HG03521 (cell line): ENCODE data around the gene AOPEP.
A peak's percentile ranks its signal among the peaks of the same experiment; 100 is the strongest.

Experiments
- ATAC-seq: cut with Tn5 transposase; IDR thresholded peaks from one replicate; pipeline ENCODE4 v1.9.1; 2021; ENCODE audit warnings: mild to moderate bottlenecking, moderate library complexity; ENCODE audit not compliant: unreplicated experiment

AOPEP gene

DNA sequence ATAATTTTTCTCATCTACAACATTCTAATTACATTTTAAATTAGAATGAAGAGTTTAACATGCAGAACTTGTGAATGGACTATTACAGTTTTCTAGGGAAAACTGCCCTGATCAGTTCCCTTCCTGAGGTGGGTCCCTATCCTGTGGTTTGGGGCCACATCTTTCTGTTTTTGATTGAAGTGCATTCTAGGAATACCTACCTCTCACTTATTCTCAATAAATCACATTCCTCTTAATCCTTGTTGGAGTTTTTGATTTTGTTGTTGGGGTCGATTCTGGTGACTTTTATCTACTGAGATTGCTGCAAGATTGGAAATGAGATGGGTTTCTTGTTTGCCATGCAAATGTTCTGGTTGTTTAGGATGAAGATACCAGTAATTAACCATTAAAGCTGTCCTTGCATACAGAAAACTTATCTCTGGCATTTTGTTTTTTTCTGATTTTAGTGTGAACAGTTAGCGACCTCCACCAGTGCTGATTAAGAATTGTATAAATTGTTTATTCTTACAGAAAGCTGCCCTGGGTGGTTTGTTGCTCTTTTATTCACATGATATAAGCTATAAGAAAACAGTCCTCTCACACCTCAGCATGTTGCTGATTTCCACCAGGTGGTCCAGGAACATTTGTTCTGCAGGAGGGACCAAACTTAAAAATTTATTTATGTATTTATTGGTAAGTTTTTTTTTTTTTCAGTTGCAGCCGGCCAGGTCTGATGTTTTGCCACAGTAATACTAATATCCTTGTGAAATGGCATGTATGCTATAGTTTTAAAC lies 321.1 kb downstream of the AOPEP start:
- ATAC-seq, result no peak

DNA sequence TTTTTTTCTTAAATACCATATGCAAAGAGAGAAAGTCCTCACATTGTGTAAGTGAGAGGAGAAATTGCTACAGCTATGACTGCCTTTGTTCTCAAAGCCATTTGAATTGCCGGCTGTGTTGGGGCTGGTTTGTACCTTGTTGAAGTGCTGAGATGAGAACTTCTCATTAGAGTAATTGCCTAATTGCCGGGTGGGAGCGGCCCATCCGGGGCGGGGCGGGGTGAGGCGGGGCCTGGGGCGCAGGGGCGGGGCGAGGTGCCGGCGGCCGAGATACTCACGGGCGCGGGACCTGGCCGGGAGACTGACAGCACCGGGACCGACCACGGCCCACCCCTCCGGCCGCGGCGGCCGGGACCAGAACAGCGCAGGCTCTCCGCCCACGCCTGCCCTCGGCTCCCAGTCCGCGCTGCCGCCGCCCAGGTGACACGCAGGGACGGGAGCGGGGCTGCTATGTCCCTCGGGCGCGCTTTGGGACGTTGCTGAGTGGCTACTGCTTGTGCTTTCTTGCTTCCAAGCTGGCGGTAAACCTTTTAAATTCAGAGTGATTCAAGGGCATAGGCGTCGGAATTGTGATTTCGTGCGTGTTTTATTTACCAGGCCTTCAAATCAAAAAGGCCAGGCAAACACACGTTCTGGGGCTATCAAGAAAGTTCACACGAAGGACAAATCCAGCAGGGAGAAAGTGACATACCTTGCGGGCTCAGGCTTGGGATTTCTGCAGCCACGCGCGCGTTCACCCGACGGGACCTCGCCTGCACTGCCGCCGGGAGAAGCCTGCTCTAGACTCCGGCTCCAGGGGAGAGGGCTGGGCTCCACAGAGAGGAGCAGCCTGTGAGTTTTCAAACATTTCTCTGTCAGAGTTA lies 322.0 kb downstream of the AOPEP start:
- peak; percentile 72 for ATAC-seq

DNA sequence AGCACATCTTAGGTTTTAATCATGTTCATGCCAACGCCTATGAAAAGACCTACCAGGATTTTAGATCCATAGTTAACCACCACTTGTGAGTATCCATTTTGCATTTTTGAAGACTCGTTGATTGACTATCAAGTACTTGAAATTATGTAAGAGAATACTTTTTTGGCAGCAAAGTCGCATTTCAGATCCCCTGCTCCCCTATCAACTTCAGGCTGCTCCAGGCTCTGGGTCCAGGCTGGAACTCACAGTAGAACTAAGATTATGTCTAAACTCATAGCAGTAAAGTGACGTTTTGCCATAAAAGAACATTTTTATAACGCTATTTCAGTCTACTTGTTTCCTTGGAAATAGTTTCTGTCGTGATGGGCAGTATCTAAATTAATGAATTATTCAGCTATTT lies 323.3 kb downstream of the AOPEP start:
- ATAC-seq, result no peak

DNA sequence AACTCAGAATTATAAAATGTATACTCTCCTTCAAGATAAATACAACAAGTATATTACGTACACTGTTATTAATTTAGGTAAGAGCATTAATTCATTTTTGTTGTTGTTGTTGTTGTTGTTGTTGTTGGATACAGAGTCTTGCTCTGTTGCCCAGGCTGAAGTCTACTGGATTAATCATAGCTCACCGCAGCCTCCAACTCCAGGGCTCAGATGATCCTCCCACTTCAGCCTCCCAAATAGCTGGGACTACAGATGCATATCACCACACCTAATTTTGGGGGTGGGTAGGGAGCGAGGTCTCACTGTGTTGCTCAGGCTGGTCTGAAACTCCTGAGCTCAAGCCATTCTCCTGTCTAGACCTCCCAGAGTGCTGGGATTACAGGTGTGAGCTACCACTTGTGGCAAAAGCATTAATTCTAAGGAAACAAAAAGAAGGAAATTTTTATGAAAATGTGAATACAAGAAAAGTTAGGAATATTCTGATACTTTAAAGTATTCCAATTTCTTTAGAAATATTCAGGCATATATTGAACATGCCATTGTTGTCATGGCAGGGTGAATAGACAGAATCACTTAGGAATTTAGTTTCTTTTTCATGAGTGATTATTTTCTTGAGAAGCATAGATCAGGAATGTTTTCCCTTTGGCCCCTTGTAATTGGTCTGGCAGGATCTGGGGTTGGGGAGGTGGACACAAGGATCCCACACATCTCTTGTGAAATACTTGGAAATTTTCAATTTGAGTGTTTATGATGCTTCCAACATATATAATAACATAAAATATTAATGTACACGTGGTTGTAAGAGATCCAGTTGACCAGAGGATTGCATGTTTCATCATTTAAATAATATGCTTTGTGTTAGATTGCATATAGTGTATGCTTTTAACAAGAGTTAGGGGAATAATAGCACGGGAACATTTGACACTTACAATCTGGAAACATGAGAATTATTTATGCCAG lies 327.4 kb downstream of the AOPEP start:
- no peak for ATAC-seq

DNA sequence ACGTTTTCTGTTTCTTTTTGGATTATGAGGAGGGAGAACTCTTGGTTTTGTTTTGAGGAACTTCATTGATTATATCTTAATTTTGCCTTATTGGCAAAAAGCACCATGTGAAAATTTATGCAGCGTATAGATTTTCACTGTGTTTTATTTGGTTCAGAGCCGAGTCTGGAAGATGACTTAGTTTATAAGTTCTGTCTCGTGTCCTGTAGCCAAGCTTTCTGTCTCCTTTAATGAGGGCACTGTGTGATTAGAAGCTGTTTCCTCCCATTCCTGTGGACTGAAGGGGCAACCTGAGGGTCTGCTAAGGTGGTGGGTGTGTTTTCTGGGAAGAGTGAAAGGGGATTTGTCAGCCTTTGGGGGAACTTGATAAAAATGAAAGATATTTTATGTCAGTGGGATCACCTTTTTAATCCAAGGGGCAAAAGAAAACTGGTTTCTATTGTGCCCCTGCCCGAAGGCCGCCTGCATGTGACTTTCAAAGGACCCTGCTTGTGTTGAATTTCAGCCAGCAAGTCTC lies 328.9 kb downstream of the AOPEP start:
- ATAC-seq, result no peak

DNA sequence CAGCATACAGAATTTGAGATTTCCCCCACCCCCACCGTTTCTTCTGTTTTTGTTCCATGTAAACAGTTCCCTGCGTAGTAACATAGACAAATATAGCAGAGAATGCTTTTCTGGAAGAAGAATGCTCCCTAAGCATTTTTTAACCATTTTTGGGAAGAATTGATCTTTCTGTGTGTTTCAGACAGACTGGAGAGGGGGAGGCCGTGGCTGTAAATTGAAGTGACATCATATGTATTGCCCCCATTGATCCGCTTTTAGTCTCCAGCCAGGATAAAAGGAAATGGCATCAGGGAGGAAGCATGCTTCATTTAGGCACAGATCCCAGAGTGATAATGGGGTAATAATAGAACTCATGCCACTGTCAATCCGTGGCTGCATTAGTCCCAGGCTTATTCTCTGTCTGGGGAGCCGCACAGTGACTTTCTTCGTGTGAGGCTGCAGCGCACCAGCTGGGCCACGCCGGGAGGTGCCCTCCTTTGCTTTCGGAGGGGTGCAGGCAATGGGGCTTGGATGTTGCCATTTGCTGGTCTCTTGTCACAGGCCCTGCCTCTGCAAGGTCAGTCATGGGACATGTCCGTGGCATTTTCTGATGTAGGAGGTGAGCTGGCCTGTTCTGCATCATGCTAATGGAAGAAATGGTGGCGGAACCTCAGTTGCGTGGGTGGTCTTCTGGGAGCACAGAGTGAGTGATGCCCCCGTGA lies 329.5 kb downstream of the AOPEP start:
- no peak for ATAC-seq

DNA sequence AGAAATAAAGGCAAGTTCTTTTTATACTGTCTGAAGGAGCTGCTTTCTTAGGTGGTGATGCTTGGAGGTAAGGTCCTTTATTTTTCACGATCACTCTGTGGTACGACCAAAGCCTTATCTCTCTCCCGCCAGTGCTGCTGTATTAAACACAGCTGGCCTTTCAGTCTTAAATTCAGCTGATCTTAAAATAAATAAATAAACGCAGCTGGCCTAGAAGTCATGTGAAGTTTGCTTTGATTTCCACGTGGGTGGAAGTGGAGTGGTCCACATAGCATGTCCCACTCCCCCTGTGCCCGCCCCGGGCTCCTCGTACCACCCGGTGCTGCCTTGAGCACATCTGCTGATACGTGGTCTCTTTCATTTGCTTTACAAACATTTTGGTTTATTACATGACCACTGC lies 330.6 kb downstream of the AOPEP start:
- ATAC-seq, result no peak

DNA sequence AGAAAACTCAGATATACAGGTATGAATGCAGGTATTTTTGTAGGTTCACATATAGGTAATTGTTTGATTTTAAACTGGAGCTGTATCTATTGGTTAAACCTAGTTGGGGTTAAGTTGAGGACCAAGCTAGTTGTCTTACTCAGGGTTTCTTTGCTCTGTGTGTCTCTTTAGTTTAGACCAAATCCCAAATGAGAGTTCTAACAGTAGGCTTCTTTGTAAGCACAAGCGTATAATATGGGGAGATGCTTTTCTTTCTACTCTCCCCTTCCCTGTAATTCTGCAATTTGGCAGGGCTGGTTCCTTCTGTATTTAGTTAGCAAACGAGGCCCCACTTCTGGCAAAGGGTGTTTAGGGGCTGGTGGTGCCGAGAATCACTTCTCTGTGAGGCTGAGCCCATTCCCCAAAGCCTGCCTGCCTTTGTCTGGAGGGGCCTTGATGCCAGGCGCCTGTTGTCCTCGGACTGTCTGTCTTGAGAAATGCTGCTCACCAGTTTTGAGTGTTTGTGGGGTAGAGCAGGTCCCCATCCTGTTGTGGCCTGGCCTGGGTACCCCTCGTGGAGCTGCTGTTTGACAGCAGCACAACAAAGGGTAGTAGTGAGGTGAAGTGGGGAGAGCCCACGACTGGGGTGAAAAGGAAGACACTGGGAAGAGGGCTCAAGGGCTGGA lies 331.8 kb downstream of the AOPEP start:
- ATAC-seq, result no peak

DNA sequence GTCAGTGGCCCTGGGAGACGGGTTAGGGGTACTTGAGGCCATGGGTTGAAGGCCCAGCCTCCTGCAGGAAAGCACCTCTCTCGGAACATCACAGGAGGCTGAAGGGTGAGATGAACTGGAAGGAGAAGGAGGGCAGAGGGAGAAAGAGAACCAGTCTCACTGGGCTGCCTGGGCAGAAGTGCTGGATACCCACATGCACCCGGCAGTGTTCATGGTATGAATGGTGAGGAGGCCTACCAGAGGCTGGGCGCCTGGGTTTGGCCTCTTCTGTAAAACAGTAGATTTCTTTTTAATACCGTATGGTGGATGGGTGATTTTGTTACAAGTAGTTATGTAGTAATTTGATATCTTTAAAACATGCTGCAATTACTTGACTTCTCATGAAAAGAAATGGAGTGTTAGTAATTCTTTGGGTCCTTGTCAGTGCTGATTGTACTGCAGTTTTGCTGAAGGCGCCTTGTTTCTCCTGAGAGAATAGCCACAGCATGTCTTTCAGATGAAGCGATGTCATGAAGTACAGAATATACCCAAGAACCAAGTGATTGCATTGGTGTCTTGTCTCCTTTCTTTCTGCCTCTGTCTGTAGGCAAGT lies 332.4 kb downstream of the AOPEP start:
- no peak for ATAC-seq

DNA sequence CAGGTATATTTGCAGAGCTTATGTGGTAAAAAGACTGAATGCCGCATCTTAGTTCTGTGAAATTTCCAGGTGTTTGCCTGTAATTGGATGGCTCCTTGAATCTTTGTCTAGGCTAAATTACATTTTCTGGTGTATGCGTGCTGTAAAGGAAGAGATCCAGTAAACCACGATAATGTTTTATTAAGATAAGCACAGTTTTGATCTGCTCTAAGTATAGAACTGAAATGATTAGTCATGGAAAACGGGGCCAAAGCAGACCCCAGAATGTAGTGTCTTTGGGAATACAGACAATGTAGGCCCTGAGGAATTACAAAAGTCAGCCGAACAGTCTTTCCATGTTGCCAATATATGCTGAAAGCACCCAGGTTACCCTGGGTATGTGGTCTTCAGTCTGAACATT lies 333.7 kb downstream of the AOPEP start:
- ATAC-seq, result no peak

DNA sequence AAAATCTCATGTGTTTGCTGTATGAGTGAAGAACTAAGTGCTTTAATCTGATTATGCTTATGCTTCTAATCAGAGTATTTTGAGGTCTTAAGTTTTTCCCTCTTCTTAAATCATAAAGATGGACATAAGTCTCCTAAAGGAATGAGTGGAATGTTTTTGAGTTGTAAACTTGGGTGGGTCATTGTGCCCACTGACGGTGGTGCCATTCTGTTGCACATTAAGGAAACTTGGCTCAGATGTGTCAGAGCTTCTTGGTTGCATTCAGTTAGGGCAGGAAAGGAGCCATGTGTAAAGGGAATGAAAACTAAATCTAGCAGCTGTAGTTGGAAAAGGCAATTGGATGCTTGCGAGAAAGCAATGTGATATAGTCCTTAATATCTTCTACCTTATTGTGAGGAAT lies 334.4 kb downstream of the AOPEP start:
- no peak for ATAC-seq

DNA sequence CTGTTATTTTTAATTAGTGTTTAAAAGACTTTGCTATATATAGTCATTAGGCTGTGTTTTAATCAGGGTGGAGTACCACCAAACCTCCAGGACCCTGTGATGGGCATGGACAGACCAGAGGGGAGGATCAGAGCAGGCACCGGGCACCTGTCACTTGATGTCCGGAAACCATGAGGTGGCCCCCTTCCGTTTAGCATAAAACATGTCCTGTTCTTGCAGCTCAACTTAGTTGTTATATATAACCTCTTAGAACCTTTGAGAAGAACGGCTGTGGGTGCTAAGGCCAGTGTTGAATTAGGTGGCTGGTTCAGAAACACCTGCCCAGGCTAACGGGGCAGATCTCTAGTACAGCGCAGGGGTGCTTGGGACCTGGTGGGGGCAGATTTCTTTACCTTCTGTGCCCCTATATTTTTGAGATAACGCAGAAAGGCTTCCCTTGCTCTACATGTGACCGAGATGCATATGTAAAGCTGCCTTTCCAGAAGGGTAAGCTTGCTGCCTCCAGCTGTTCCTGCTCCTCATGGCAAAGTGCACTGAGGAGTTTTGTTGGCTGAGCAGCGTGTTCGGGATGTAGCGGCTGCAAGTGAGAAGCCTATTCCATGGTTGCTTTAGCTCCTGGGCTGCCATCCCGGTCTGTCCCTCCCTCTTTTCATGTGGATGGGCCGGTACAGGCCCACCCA lies 335.6 kb downstream of the AOPEP start:
- no peak for ATAC-seq

DNA sequence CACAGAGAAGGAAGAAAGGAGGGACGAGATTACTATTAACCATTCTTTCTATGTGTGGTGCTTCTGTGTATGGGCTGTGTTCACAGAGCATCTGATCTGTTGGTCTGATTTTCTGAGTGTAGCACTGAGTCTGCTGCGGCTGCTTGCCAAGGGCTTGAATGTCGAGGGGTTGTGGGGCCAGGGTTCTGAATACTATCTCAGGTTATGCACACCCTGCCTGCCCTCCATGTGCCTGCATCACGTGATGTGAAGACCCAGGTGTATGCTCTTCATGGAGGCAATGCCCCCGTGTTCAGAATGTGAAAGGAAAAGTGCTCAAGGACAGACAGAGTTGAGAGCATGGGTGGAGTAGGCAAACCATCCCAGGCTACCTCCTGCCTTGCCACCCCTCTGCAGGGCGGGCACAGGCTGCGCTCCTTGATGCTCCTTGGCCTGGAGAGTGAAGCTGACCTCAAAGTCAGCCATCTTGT lies 336.1 kb downstream of the AOPEP start:
- ATAC-seq, result no peak

DNA sequence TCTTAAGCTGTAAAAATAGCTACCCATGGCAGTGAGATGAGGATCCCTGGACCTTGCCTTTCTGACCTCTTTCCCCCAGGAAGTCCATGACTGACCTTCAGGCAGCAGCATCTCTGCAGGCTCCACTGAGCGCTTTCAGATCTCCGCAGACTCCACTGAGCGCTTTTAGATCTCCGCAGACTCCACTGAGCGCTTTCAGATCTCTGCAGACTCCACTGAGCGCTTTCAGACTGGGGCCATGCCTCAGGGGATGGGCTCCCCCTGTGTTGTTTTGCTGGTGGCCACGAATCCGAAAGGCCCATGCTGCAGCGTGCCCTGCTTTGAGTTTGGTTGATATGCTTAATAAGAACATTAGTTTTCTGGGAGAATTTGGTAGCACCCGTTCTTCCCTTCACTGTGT lies 336.8 kb downstream of the AOPEP start:
- ATAC-seq, result no peak

DNA sequence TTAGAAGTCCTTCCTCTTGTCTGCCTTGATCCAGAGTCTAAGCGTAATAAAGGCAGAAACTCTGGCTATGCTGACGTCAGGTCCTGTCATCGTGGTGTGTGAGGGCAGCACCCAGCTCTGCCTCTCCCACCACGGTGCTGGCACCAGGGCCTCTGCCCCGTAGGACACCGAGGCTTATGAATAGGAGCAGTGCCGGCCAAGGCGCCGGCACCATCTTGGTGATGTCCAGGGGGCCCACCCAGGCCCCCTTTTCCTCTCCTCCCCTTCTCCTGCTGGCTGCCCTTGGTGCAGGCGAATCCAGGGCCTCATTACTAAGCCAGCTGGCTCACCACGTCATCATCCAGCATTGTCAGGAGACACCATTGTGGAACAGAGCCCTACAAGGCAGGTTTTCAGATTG lies 338.7 kb downstream of the AOPEP start:
- ATAC-seq, result no peak

DNA sequence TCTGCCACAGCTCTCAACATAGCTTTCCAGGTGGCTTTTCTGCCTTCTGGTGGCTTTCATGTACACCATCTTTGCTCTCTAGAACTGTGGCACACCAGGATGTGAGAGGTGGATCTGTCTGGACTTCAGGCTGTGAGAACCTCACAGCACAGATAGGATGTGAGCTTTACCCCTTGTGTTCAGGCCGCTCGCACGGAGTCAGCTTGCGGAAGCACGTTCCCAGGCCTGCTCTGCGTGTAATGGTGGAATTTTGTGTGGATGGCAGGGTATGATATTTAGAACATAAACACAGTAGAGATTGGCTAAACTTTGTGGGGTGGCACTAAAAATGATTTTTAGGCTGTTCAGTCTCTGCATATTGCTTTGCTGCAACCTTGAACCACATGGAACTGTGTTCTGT lies 340.6 kb downstream of the AOPEP start:
- no peak for ATAC-seq

DNA sequence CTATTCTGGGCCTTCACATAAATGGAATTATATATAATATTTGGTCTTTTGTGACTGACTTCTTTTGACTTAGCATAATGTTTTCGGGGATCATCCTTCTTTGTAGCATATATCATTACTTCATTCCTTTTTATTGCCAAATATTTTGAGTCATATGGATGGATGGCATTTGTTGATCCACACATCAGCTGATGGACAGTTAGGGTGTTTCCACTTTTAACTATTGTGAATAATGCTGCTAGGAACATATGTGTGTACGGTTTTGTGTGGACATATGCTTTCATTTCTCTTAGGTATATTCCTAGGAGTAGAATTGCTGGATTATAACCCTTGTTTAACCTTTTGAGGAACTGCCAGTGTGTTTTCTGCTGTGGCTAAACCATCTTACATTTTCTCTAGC lies 341.4 kb downstream of the AOPEP start:
- ATAC-seq, result no peak

DNA sequence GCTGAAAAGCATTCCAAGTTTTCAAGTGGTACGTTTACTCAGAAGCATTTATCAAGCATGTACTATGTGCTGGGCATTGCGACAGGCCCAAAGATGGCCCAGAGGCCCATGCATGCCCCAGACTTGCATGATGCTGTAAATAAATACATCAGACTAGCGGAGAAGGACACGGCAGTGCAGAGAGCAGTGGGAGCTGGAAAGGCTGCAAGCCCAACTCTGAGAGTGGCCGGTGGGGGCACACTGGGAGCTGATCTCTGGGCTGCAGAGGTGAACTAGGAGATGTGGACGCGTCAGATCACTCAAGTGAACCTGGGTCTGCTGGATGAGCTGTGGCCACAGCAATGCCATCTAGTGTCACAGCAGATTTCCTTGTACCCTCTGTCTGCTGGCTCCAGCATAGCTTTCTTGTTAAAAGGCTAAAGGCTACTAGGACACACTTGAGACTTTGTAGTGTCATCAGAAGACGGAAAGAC lies 344.1 kb downstream of the AOPEP start:
- no peak for ATAC-seq

DNA sequence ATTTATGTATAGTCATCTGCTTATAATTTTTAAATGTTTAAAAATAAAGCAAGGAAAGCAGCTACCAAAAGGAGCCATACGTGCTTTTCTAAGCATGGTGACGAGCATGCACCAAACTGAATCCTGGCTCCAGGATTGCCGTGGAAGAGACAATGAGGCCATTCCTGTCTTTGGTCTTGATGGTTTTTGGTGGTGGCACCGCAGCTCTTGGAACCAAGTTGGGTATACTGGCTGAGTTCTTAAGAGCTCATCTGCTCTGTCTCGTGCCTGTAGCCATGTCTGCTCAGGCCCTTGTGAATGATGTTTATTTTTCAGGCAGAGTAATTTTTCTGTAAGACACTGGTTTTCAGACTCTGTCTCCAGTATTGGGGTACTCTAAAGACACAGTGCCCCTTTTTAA lies 345.0 kb downstream of the AOPEP start:
- no peak for ATAC-seq
